Neuronal stem cell (in vitro differentiated cells): ENCODE results near the gene SCAI.

Source experiments
- DNase-seq: peaks from one replicate; pipeline ENCODE4 v3.0.0-alpha.2; 2013; ENCODE audit warnings: low spot score
- H2AFZ ChIP-seq: one replicate; pipeline ENCODE4 v1.6.1; 2013; ENCODE audit warnings: mild to moderate bottlenecking, low read length, inconsistent platforms
- H2AK5ac ChIP-seq: 2 replicates; pipeline ENCODE4 v1.6.1; 2013; ENCODE audit warnings: low read depth, mild to moderate bottlenecking, inconsistent platforms, low read length, moderate library complexity, mixed read lengths
- H2BK120ac ChIP-seq: 2 replicates; pipeline ENCODE4 v1.6.1; 2013; ENCODE audit warnings: low read depth, mild to moderate bottlenecking, inconsistent platforms, low read length, moderate library complexity, mixed read lengths
- H2BK12ac ChIP-seq: one replicate; pipeline ENCODE4 v1.6.1; 2013; ENCODE audit warnings: low read length, inconsistent platforms
- H2BK15ac ChIP-seq: 2 replicates; pipeline ENCODE4 v1.6.1; 2013; ENCODE audit warnings: mild to moderate bottlenecking, low read length, inconsistent platforms, mixed read lengths
- H2BK5ac ChIP-seq: one replicate; pipeline ENCODE4 v1.6.1; 2013; ENCODE audit warnings: inconsistent platforms, mild to moderate bottlenecking, low read length, moderate library complexity
- H3K14ac ChIP-seq: one replicate; pipeline ENCODE4 v1.6.1; 2013; ENCODE audit warnings: low read length, inconsistent platforms
- H3K18ac ChIP-seq: 2 replicates; pipeline ENCODE4 v1.6.1; 2013; ENCODE audit warnings: low read length, inconsistent platforms
- H3K23ac ChIP-seq: 2 replicates; pipeline ENCODE4 v1.6.1; 2013; ENCODE audit warnings: low read depth, mild to moderate bottlenecking, mixed read lengths, low read length, inconsistent platforms; ENCODE audit not compliant: poor library complexity
- H3K27ac ChIP-seq: replicated peaks from 3 replicates; pipeline ENCODE4 v1.5.1; 2013; ENCODE audit warnings: low read length, inconsistent platforms
- H3K27me3 ChIP-seq, 3 experiments: 2 replicates each; pipeline ENCODE4 v1.6.1; 2013; ENCODE audit warnings: low read length in 3 of 3, mild to moderate bottlenecking in 2 of 3, inconsistent platforms in 1 of 3, low read depth in 1 of 3, mixed read lengths in 1 of 3, moderate library complexity in 1 of 3; ENCODE audit not compliant: control insufficient read depth in 3 of 3, insufficient read depth in 3 of 3
- H3K36me3 ChIP-seq, 2 donors: replicated peaks in 1 of 2; 2 replicates each; pipeline ENCODE4 v1.6.1; 2013; ENCODE audit warnings: low read length in 2 of 2; ENCODE audit not compliant: control insufficient read depth in 2 of 2, insufficient read depth in 2 of 2
- H3K4ac ChIP-seq: 2 replicates; pipeline ENCODE4 v1.6.1; 2013; ENCODE audit warnings: inconsistent platforms, mild to moderate bottlenecking, low read length, moderate library complexity
- H3K4me1 ChIP-seq, 2 donors: 1 replicate in 1 of 2; 2 replicates in 1 of 2; pipeline ENCODE4 v1.6.1; 2013; ENCODE audit warnings: low read length in 2 of 2, low read depth in 1 of 2; ENCODE audit not compliant: control insufficient read depth in 2 of 2, insufficient read depth in 1 of 2
- H3K4me2 ChIP-seq: one replicate; pipeline ENCODE4 v1.6.1; 2013; ENCODE audit warnings: mild to moderate bottlenecking, low read length, inconsistent platforms; ENCODE audit not compliant: insufficient read depth, poor library complexity, severe bottlenecking
- H3K4me3 ChIP-seq, 2 donors: 2 replicates each; pipeline ENCODE4 v1.5.1; 2013; ENCODE audit warnings: low read length in 2 of 2, mild to moderate bottlenecking in 2 of 2, inconsistent platforms in 1 of 2, moderate library complexity in 1 of 2
- H3K79me1 ChIP-seq: one replicate; pipeline ENCODE4 v1.6.1; 2013; ENCODE audit warnings: low read depth, mild to moderate bottlenecking, inconsistent platforms, low read length, moderate library complexity
- H3K9ac ChIP-seq: one replicate; pipeline ENCODE4 v1.6.1; 2013; ENCODE audit warnings: mild to moderate bottlenecking, low read depth, low read length, inconsistent platforms; ENCODE audit not compliant: poor library complexity
- H3K9me3 ChIP-seq, 2 donors: replicated peaks in 1 of 2; 2 replicates each; pipeline versions ENCODE3 to v1.6.1; 2013; ENCODE audit warnings: low read length in 2 of 2, mild to moderate bottlenecking in 2 of 2, inconsistent platforms in 1 of 2, low read depth in 1 of 2, mixed read lengths in 1 of 2, moderate library complexity in 1 of 2; ENCODE audit not compliant: control insufficient read depth in 2 of 2, insufficient read depth in 1 of 2
- H4K8ac ChIP-seq: one replicate; pipeline ENCODE4 v1.6.1; 2013; ENCODE audit warnings: low read depth, mild to moderate bottlenecking, inconsistent platforms, low read length, moderate library complexity
- H4K91ac ChIP-seq: one replicate; pipeline ENCODE4 v1.6.1; 2013; ENCODE audit warnings: low read length, low read depth, mild to moderate bottlenecking, inconsistent platforms; ENCODE audit not compliant: poor library complexity
- WGBS, 2 donors: extraction: QIAGEN DNeasy Blood & Tissue Kit; methylation state at CpG; one replicate each; pipeline ENCODE4 v1.1.7; 2013; ENCODE audit warnings: missing lambda C conversion rate in 2 of 2, mixed read lengths in 1 of 2; ENCODE audit not compliant: insufficient read length in 2 of 2, insufficient replicate concordance in 1 of 2; ENCODE audit errors: extremely low coverage in 2 of 2; 5-methylcytosine and 5-hydroxymethylcytosine counted together

Gene SCAI

DNA sequence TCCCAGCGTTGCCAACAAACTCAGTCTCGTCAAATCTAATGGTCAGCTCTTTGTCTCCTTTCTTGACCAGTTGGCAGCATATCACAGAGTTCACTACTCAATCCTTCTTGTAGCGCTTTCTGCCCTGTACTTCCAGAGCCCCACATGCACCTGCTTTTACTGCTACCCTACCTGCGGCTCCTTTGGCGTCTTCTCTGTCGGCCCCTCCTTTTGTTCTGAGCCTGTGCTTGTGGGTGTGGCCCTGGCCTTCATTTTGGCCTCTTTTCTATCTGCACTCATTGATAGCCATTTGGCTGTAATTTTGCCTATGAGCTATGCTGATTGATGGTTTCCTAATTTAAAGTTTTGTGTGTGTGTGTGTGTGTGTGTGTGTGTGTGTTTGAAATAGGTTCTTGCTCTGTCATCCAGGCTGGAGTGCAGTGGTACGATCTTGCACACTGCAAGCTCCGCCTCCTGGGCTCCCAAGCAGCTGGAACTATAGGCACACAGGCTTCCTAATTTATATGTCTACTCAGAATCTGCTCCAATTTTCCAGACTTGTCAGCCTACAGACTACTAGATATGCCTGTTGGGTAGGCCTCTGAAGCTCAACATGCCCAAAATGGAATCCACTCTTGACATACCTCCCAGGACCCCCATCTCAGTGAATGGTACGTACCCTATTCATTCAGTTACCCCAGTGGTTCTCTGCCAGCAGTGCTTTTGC is 249.1 kb downstream of the SCAI start:
- Histone ChIP-seq H2BK12ac (no peak overlapping the region), H3K27ac (no peak overlapping the region), H3K36me3 (peaks cover 14 to 69% of the 10 kb centered on the region in 2 donors), H3K4me2 (no peak overlapping the region), H3K18ac (no peak overlapping the region), H2AFZ (peak overlapping the region; percentile 78), H2AK5ac (no peak overlapping the region), H3K23ac (no peak overlapping the region), H2BK15ac (no peak overlapping the region), H3K9ac (no peak overlapping the region), H4K91ac (no peak overlapping the region), H3K4me3 (no peak overlapping the region), H2BK5ac (no peak overlapping the region), H3K9me3 (no peaks in the 10 kb centered on the region), H3K79me1 (no peaks in the 10 kb centered on the region), H3K14ac (no peak overlapping the region), H2BK120ac (no peak overlapping the region), H3K4ac (no peak overlapping the region), H4K8ac (no peak overlapping the region), H3K4me1 (no peaks in the 10 kb centered on the region), H3K27me3 (no peaks in the 10 kb centered on the region)
- no peak for DNase-seq
- no CpG with 5 or more reads among the region's 9 CpGs for WGBS, 2 donors
